RPMI7951 (cell line): ENCODE measurements around the gene ZC3H7A. TPM values are rescaled to one million over a fixed set of nuclear protein-coding genes. Genes with fewer than 3 reads are reported as not detected.
A peak's percentile ranks its signal among the peaks of the same experiment; 100 is the strongest.
"Not testable (repeated sequence)": the region's sequence is repeated elsewhere in the genome, so short reads cannot be mapped to it uniquely, and the experiment has no call there.

ENCODE experiments used
- DNase-seq: peaks from one replicate; pipeline ENCODE4 v3.0.0-alpha.2; 2012; ENCODE audit warnings: low read depth
- total RNA-seq: library from RNA; depleted of rRNA; stranded (reverse); fragments of >200 nt; shearing (Covaris generic); gene quantifications from 2 replicates; pipeline ENCODE4 v1.2.3, GENCODE V29; 2014

Gene ZC3H7A
- total RNA-seq, 1 experiment from 2014 or later = 22.1 TPM

DNA sequence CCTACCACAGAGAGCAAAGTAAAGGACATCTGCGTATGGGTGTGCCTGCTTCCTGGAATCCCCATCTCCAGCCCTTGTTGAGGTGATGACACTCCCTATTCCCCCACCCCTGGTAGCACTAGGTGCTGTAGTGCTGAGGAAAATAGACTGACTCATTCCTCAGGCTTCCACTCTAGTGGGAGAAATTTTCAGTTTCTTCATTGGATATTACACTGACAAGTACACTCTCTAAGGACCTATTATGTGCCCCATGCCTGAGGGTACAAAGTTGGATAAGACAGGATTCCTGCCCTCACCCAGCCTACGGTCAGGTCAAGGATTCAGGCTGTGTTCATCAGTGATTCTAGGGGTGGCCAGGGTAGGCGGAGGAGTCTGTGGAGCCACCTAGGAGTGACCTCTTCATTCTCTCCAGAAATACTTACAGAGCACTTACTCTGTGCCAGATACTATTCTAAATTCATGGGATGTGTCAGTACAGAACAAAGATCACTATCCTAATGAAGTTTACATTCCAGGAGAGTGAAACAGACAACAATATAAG is 4.5 kb upstream of the ZC3H7A start:
- DNase-seq = no peak

DNA sequence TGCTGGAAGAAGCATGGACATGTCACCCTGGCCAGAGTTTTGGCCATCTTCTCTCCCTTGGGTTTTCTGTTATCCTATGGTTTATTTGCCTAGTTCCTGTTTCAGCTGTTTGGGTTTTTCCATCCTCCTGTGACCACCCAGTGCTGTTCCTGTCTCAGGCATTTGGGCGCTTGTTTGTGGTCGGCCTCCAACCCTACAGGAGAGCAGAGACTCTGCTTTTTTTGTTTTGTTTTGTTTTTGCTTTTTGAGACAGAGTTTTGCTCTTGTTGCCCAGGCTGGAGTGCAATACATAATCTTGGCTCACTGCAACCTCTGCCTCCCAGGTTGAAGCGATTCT is 3.3 kb upstream of the ZC3H7A start:
- DNase-seq = no peak

DNA sequence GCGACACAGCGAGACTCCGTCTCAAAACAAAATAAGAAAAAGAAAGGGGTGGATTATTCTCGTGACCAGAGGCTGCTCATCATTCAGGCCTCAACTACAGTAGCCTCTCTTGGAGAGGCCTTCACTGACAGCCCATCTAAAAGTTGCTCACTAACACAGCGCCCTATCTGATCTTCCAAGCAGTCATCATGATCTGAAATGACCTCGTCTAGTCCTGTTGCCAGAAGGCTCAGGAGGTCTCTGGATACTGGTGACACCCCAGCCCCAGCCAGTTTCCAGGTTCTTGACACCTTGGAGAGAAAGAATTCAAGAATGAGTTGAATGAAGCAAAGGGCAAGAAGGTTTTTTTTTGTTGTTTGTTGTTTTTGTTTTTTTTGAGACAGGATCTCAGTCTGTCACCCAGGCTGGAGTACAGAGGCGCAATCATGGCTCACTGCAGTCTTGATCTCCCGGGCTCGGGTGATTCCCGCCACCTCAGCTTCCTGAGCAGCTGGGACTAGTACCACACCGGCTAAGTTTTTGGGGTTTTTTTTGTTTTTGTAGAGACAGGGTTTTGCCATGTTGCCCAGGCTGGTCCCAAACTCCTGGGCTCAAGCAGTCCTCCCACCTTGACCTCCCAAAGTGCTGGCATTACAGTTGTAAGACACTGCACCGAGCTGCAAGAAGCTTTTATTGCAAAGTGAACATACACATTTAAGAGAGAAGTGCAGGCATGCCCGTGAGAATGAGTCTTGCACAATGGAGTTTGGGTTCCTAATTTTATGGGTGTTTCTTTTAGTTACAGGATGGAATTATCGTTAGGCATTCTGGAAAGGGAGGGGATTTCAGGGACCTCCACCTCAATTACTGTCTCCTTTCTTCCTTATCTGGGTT is 2.7 kb upstream of the ZC3H7A start:
- DNase-seq = no peak

DNA sequence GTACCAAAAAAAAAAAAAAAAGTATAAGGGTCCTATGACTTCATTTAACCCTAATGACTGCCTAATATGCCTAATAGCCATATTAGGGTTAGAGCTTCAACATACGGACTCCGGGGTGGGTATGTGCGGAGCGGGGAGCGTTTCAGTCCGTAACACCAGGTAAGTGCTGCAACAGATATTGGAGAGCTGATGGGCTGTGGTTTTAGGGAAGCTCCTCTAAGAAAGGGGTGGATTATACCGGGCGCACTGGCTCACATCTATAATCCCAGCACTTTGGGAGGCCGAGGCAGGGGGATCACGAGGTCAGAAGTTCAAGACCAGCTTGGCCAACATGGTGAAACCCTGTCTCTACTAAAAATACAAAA is 1.9 kb upstream of the ZC3H7A start:
- DNase-seq = no peak

DNA sequence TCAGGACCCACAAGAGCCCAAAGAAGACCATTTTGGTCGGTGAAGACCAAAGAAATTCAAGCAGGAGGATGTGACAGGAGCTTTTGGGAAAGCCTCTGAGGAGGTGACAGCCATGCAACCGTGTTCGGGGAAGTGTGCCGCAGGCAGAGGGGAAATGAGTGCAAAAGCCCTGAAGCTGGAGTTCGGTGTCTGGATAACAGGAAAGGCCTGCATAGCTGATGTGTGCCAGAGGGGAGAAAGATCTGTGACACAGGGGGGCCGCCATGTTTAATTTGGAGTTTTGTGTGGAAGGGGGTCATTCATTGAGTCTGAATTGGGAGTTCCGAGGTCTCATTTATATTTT is 870 bp upstream of the ZC3H7A start:
- DNase-seq = no peak

DNA sequence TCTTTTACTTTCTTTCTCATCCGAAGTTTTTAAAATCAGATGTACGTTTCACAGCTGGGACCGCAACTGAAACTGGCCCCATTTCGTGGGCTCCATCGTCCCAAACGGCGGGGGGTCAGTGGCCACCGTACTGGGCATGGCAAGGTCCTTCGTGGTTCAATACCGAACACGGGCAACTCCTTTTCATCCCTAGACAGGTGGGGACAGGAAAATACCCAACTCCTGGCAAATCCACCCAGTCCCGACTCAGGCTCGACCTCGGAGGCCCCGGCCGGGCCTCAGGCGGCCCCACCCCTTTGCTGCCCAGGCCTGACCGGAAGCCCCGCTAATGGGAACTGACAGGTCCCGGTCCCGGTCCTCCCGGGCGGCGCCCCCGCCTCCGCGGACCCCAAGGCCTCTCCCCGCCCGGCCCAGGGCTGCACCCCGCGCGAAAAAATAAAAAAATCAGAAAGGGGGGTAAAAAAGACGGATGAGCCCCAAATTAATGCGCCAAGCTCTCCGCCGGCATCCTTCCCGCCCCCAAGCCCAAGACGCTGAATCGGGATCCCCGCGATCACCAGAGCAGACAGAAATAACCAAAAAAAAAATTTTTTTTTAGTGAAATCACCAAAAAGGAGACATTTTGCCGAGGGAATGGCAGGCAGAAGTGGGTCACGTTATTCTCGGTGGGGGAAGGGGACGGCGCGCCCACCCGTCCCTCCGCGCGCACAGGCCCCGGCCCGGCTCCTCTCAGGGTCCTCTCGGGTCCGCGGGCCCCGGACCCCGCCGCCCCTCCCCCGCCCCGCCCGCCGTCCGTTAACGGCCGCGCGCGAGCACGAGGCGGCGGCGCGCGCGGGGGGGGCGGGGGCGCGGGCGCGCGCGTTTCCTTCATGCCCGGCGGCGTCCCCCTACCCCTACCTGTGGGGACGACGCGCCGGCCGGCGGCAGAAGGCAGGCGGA is 562 bp downstream of the ZC3H7A start:
- DNase-seq = peak; percentile 63

DNA sequence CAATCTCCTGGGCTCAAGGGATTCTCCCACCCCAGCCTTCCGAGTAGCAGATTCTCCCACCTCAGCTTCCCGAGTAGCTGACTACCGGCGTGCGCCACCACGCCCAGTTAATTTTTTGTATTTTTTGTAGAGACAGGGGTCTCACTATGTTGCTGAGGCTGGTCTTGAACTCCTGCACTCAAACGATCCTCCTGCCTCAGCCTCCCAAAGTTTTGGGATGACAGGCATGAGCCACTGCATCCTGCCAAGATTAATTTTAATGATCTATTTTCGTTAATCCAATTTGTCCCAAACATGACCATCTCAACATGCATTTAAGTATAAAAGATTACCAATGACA is 1.2 kb downstream of the ZC3H7A start:
- no peak for DNase-seq

DNA sequence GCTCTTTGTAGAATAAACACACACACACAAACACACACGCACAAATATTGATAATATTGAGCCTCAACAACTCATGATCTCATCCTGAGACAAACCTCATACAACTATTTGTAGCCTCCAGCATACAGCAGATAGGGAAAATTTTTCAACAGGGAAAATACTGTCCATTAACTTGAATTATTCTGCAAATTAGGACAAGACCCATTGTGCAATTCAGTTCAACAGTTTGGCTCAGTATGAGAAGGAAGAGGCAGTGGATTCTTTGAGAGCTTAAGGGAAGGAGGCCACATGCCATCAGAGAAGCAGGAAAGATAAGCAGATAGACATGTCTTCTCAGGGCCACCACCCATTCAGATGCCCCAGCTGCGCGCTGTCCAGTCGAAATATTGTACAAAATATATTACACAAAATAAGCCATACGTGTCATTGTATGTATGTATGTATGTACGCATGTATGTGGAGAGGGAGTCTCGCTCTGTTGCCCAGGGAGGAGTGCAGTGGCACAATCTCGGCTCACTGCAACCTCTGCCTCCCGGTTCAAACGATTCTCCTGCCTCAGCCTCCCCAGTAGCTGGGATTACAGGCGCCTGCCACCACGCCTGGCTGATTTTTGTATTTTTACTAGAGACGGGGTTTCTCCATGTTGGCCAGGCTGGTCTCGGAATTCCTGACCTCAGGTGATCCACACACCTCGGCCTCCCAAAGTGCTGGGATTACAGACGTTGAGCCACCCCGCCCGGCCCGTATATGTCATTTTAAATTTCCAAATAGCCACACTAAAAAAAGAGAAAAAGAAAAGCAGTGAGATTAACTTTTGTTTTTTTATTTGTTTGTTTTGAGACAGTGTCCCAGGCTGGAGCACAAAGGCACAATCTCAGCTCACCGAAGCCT is 1.8 kb downstream of the ZC3H7A start:
- DNase-seq = no peak

DNA sequence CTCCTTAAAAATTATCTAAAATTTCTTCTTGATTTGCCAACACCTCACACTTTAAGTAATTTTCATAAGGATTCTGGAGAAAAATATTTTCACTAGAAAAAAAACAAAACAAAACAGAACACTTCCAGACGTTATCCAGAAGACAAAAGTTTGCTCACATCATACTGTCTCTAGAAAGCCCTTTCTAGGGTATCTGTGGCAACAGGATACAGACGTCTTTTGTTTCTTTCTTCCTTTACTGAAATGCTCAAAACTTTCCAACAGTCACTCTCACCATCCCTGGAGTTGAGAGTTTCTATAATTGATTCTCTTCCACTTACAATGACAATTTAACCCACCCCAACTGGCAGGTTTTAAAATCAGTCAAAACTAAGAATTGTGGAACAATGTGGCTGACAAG is 2.6 kb downstream of the ZC3H7A start:
- no peak for DNase-seq

DNA sequence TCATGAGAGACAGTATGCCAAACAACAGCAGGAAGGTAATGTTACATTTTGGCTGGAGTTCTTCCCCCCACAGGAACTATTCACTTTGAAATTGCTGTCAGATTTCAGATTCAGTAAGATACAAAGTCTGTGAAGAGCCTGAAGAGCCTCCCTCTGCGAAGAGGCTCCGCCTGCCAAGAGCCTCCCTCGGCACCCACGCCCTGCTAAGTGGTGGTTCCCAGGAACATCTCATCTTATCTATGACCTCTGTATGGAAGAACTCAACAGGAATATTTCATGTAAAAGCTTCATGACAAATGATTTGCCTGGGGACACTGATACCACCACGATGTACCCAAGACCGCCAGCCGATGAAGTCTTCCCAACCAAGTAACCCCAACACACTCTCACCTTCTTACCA is 3.2 kb downstream of the ZC3H7A start:
- DNase-seq = no peak

DNA sequence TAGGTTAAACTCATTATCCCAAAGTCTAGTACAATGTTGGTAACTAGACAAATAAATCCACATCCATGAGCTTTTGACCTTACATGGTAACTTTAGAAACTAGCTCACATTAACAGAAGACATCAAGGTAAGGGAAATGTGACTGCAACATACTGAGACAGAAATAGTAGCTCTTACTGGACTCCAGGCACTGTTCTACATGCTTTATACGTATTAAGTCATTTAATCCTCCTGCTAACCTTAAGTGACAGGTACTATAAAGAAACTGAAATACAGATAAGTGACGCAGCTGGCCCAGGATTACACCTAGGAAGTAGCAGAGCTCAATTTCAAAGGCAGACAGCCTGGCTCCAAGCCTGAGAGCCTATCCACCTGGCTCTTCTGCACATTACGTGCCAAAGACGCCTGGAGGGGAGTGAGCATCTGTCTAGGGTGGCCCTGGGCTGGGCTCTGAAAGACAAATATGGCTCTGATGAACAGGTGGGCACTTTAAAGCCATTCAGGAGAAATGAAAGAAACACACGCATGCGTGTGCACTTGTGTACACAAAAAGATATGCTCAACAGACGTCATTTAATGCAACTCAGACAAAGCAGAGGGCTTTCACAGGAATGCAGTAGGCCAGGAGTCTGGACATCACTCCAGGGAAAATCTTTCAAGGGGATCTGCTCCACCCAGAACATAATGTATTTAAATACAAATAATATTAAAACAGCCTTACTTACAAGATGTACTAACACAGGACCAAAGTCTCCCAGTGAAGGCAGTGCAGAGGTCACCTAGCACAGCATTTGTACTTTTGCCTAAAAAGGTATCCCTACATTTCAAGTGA is 4.4 kb downstream of the ZC3H7A start:
- DNase-seq = no peak

DNA sequence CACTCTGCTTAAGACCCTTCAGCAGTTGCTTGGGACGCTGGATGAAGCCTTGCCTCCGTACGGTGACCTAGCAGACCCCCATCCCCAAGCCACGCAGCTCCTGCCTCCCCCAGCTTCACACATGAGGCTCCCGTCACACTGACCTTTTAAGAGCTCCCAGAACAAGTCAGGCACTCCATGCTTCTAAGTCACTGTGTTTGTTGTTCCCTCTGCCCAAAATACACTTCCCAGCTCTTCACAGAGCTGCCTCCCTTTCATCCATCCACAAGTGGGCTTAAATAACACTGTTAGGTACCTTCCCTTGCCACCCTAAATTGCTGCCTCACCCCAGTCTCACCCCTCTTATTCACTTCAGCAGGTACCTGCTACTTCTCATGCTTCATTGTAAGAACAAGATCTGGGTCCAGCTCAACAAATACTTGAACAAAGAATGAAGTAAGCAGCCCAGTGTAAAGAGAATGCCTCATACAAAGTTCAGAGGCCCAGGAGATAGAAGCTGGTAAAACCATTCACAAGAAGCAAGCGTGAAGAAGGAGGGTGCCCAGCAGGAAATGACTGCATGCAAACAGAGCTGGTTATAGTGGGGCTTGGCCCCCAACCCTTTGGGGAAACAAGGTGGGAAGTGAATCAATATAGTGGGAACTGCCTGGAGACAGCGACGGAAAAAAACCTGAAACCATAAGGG is 5.8 kb downstream of the ZC3H7A start:
- DNase-seq = no peak

DNA sequence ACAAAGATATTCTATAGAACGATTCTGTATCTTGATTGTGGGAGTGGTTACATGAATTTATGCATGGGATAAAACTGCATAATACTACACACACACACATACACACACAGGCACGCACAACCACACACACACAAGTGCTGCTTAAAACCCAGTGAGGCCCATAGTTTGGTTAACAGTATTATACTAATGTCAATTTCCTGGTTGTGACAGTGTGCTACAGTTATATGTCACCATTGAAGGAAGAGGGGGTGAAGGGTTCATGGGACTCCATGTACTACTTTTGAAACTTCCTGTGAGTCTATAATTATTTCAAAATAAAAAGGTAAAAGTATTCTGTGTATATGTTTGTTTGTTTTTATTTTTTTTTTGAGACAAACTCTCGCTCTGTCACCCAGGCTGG is 8.1 kb downstream of the ZC3H7A start:
- DNase-seq = no peak

DNA sequence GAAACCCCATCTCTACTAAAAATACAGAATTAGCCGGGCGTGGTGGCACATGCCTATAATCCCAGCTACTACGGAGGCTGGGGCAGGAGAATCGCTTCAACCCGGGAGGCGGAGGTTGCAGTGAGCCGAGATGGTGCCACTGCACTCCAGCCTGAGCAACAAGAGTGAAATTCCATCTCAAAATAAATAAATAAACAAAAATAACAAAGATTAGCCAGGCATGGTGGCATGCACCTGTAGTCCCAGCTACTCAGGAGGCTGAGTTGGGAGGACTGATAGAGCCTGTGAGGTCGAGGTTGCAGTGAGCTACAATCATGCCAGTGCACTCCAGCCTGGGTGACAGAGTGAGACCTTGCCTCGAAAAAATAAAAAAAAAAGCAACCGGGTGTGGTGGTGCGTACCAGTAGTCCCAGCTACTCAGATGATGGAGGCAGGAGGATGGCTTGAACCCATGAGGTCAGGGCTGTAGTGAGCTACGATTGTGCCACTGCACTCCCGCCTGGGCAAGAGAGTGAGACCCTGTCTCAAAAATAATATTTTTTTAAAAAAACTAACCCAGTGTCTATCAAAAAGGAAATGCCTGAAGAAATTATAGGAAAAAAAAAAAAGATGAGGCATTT is 12.0 kb downstream of the ZC3H7A start:
- not testable (repeated sequence) for DNase-seq

DNA sequence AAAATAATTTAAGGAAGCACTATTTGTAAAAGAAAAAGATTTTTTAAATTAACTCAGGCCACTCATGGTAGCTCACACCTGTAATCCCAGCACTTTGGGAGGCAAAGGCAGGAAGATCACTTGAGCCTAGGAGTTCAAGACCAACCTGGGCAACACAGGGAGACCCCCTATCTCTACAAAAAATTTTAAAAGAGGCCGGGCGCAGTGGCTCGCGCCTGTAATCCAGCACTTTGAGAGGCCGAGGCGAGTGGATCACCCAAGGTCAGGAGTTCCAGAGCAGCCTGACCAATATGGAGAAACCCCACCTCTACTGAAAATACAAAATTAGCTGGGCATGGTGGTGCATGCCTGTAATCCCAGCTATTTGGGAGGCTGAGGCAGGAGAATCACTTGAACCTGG is 12.7 kb downstream of the ZC3H7A start:
- DNase-seq = not testable (repeated sequence)

DNA sequence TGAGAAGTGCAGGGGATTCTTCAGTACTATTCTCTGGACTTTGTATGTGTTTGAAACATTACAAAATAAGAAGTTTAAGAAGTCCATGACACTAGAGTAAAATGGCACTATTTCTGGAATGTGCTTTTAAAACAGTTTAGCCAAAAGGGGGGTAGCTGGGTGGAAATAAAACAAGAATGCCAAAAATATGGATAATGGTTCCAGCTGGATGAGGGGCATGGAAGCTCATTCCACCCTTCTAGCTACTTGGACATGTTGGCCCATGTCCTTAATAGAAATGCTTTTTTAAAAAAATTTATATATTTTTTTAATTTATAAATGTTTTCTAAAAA is 13.1 kb downstream of the ZC3H7A start:
- no peak for DNase-seq

DNA sequence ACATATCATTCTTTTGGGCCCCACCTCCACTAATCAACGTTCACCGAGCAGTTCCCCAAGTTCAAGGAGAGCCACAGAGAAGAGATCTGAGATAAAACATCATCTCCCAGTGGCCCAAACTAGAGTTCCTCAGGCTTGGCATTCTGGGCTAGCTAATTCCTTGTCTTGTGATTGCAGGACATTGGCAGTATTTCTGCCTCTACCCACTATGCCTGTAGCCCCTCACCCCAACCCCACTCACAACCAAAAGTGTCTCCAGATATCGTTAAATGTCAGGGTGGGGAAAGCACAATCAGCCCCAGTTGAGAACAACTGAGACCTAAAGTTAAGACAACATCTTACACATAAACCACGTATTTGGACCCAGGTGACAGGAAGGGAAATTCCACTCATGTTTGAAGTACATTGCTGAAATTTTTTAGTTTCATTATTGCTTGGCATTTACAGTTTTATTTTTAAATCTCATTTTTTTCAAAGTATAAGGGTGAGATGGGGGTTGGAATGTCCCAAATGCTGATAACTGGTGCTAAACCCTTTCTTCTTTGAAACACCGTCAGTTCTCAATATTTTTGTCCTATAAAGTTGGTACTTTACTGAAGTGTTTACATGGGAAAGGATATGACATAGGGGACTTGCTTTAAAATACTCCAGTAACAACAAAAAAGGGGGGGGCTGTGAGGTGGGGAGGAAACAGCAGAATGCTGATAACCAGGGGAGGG is 13.6 kb downstream of the ZC3H7A start:
- DNase-seq = peak; percentile 48

DNA sequence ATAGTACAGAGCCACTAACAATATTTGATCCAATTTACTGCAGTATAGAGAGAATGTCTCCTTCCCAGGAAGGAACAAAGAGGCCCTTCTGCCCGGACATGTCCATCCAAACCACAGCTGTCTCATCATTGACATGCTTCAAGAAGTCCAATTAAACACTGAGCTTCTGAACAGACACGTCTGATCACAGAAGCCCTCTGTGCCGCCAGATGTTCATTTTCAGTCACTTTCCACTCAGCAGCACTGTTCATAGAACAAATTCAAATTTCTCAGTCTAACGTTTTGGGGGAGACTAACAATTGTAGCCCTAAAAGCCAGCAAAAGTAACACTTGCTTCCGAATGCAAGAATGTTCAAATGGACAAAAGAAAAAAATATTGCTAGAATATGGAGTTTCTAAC is 15.3 kb downstream of the ZC3H7A start:
- peak; percentile 76 for DNase-seq

DNA sequence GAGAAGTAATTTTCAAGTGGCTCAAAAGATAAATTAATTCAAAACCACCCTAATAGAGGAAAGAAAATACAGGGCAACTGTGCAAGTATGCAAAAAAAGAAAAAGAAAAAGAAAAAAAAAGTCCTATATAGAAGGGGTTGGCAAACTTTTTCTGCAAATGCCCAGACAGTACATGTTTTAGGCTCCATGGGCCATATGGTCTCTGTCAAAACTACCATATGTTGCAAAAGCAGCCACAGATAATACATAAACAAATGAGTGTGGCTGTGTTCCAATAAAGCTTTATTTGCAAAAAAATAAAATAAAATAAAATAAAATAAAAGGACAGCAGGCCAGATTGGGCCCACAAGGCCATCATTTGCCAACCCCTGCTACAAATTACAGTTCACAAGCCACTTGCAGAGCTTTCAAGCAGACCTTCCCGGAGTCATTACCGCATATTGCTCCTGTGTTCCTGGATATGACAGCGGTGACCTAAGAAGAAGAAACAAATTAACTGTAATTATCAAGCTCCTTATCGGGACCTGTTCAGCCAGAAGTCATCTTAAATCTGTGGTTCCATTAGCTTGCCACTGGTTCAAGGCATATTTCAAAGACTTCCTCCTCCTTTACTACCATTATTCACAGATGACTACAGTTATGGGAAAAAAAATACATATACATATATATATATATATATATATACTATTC is 15.9 kb downstream of the ZC3H7A start:
- DNase-seq = no peak
